Daoy (cell line): ENCODE results near the gene HACD2. TPM values are rescaled to one million over a fixed set of nuclear protein-coding genes. Genes with fewer than 3 reads are reported as not detected.

ENCODE experiments used
- DNase-seq: peaks from one replicate; pipeline ENCODE4 v3.0.0-alpha.2; 2015; ENCODE audit warnings: low read depth
- total RNA-seq: library from RNA; depleted of rRNA; stranded (reverse); fragments of >200 nt; shearing (Covaris generic); gene quantifications from 2 replicates; pipeline ENCODE4 v1.2.3, GENCODE V29; 2014; rRNA removed

The HACD2 gene
- total RNA-seq, 1 experiment from 2014 or later = 26.7 TPM

GRCh38 chr3:123447749-123448517 lies 136.9 kb downstream of the HACD2 start:
- DNase-seq = peak; percentile 30

GRCh38 chr3:123447416-123447748 lies 137.5 kb downstream of the HACD2 start:
- DNase-seq = no peak

- DNase-seq = no peak
Measured at GRCh38 chr3:123446610-123447109, 138.2 kb downstream of the HACD2 start.

- no peak for DNase-seq
Measured at GRCh38 chr3:123446210-123446609, 138.6 kb downstream of the HACD2 start.

- no peak for DNase-seq
Measured at GRCh38 chr3:123445702-123446101, 139.2 kb downstream of the HACD2 start.

GRCh38 chr3:123444744-123445143 lies 140.1 kb downstream of the HACD2 start:
- no peak for DNase-seq

GRCh38 chr3:123444023-123444422 lies 140.8 kb downstream of the HACD2 start:
- DNase-seq = no peak

GRCh38 chr3:123442908-123443307 lies 141.9 kb downstream of the HACD2 start:
- no peak for DNase-seq

GRCh38 chr3:123442125-123442524 lies 142.7 kb downstream of the HACD2 start:
- no peak for DNase-seq

Other genes with a start within 250 kb of the HACD2 start
- 0.06 TPM in 1 of 2 replicates, not detected in the other for gene ADCY5, start 136.0 kb downstream of the HACD2 start, total RNA-seq